ENCODE measurements around the gene TLCD1. TPM values are rescaled to one million over a fixed set of nuclear protein-coding genes. Genes with fewer than 3 reads are reported as not detected.

Gene TLCD1
- total and polyA plus RNA-seq, 2 of the 8 experiments (the other 6 are each of a cell fraction or from before 2014, with no cell fraction given), result 40.7 to 128 TPM

DNA sequence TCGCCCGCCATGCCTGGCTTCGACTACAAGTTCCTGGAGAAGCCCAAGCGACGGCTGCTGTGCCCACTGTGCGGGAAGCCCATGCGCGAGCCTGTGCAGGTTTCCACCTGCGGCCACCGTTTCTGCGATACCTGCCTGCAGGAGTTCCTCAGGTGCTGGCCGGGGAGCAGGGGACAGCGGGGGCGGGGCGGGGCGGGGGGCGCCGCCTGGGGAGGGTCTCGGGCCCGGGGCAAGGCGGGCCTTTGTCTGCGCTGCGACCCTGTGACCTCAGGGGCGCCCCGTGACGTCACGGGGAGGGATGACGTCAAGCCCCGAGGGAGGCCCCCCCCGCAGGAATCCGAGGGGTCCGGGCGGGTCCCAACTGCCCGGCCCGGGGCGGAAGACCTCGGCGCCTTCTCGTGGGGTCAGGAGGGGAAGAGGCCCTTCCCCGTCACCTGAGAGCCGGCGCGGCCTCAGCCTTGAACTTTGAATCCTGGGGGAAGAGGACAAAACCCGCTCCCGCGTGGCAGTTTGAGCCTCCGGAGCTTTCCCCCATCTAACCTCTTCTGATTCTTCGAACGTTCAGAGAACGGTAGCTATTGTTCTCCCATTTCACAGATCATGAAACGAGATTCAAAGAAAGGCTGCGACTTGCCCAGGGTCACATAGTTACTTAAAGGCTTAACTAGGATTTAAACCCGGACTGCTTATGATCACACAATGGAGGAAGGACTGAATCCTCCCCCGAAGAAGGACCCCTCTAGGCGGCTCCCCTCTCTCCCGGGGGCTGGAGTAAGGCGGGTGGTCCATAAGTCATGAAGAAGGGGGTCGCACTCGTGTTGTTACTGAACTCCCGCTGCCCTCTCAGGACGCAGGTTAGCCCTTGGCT lies 18.3 kb upstream of the TLCD1 start (continued):
- TF ChIP-seq, protein P1, sequence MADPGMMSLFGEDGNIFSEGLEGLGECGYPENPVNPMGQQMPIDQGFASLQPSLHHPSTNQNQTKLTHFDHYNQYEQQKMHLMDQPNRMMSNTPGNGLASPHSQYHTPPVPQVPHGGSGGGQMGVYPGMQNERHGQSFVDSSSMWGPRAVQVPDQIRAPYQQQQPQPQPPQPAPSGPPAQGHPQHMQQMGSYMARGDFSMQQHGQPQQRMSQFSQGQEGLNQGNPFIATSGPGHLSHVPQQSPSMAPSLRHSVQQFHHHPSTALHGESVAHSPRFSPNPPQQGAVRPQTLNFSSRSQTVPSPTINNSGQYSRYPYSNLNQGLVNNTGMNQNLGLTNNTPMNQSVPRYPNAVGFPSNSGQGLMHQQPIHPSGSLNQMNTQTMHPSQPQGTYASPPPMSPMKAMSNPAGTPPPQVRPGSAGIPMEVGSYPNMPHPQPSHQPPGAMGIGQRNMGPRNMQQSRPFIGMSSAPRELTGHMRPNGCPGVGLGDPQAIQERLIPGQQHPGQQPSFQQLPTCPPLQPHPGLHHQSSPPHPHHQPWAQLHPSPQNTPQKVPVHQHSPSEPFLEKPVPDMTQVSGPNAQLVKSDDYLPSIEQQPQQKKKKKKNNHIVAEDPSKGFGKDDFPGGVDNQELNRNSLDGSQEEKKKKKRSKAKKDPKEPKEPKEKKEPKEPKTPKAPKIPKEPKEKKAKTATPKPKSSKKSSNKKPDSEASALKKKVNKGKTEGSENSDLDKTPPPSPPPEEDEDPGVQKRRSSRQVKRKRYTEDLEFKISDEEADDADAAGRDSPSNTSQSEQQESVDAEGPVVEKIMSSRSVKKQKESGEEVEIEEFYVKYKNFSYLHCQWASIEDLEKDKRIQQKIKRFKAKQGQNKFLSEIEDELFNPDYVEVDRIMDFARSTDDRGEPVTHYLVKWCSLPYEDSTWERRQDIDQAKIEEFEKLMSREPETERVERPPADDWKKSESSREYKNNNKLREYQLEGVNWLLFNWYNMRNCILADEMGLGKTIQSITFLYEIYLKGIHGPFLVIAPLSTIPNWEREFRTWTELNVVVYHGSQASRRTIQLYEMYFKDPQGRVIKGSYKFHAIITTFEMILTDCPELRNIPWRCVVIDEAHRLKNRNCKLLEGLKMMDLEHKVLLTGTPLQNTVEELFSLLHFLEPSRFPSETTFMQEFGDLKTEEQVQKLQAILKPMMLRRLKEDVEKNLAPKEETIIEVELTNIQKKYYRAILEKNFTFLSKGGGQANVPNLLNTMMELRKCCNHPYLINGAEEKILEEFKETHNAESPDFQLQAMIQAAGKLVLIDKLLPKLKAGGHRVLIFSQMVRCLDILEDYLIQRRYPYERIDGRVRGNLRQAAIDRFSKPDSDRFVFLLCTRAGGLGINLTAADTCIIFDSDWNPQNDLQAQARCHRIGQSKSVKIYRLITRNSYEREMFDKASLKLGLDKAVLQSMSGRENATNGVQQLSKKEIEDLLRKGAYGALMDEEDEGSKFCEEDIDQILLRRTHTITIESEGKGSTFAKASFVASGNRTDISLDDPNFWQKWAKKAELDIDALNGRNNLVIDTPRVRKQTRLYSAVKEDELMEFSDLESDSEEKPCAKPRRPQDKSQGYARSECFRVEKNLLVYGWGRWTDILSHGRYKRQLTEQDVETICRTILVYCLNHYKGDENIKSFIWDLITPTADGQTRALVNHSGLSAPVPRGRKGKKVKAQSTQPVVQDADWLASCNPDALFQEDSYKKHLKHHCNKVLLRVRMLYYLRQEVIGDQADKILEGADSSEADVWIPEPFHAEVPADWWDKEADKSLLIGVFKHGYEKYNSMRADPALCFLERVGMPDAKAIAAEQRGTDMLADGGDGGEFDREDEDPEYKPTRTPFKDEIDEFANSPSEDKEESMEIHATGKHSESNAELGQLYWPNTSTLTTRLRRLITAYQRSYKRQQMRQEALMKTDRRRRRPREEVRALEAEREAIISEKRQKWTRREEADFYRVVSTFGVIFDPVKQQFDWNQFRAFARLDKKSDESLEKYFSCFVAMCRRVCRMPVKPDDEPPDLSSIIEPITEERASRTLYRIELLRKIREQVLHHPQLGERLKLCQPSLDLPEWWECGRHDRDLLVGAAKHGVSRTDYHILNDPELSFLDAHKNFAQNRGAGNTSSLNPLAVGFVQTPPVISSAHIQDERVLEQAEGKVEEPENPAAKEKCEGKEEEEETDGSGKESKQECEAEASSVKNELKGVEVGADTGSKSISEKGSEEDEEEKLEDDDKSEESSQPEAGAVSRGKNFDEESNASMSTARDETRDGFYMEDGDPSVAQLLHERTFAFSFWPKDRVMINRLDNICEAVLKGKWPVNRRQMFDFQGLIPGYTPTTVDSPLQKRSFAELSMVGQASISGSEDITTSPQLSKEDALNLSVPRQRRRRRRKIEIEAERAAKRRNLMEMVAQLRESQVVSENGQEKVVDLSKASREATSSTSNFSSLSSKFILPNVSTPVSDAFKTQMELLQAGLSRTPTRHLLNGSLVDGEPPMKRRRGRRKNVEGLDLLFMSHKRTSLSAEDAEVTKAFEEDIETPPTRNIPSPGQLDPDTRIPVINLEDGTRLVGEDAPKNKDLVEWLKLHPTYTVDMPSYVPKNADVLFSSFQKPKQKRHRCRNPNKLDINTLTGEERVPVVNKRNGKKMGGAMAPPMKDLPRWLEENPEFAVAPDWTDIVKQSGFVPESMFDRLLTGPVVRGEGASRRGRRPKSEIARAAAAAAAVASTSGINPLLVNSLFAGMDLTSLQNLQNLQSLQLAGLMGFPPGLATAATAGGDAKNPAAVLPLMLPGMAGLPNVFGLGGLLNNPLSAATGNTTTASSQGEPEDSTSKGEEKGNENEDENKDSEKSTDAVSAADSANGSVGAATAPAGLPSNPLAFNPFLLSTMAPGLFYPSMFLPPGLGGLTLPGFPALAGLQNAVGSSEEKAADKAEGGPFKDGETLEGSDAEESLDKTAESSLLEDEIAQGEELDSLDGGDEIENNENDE (IDR thresholded peaks at IDR 0.05; ENCODE audit: insufficient replicate concordance, low read length), result no peak
- TF ChIP-seq, protein P2, sequence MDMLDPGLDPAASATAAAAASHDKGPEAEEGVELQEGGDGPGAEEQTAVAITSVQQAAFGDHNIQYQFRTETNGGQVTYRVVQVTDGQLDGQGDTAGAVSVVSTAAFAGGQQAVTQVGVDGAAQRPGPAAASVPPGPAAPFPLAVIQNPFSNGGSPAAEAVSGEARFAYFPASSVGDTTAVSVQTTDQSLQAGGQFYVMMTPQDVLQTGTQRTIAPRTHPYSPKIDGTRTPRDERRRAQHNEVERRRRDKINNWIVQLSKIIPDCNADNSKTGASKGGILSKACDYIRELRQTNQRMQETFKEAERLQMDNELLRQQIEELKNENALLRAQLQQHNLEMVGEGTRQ (IDR thresholded peaks at IDR 0.05; ENCODE audit: low read length), result no peak
- TF ChIP-seq ATF2 (IDR thresholded peaks at IDR 0.05; ENCODE audit: low read length), result peak; percentile 55; the same call in 1 of the 2 replicates
- 0 out of 2 replicates have a peak, but pooled peaks have one; percentile 32 for TF ChIP-seq JUN (IDR thresholded peaks at IDR 0.05; ENCODE audit: low read depth, low read length)
- no peak for TF ChIP-seq NRF1 (IDR thresholded peaks at IDR 0.05; ENCODE audit: low read depth, low read length)
- TF ChIP-seq TEAD4 (IDR thresholded peaks at IDR 0.05; ENCODE audit: low read depth, low read length), result peak; percentile 96
